Glutamatergic neuron (in vitro differentiated cells): ENCODE results near the gene MAVS. TPM values are rescaled to one million over a fixed set of nuclear protein-coding genes. Genes with fewer than 3 reads are reported as not detected.
"Not testable (repeated sequence)": the region's sequence is repeated elsewhere in the genome, so short reads cannot be mapped to it uniquely, and the experiment has no call there.

Experiments
- DNase-seq: peaks from one replicate; pipeline ENCODE4 v3.0.0; 2022
- H3K27ac Mint-ChIP-seq: one replicate; pipeline ENCODE4 v1.8.0; 2020; ENCODE audit warnings: mild to moderate bottlenecking, mixed read lengths, inconsistent platforms; ENCODE audit not compliant: unreplicated experiment
- H3K27me3 Mint-ChIP-seq: one replicate; pipeline ENCODE4 v1.8.0; 2020; ENCODE audit warnings: mild to moderate bottlenecking, moderate library complexity, mixed read lengths, inconsistent platforms; ENCODE audit not compliant: unreplicated experiment
- H3K36me3 Mint-ChIP-seq: one replicate; pipeline ENCODE4 v1.8.0; 2020; ENCODE audit warnings: mild to moderate bottlenecking, mixed read lengths, inconsistent platforms; ENCODE audit not compliant: unreplicated experiment
- H3K4me1 Mint-ChIP-seq: one replicate; pipeline ENCODE4 v1.8.0; 2020; ENCODE audit warnings: mild to moderate bottlenecking, low read depth, mixed read lengths, inconsistent platforms; ENCODE audit not compliant: unreplicated experiment
- H3K4me3 Mint-ChIP-seq: one replicate; pipeline ENCODE4 v1.8.0; 2020; ENCODE audit warnings: mild to moderate bottlenecking, mixed read lengths, inconsistent platforms; ENCODE audit not compliant: unreplicated experiment
- H3K9me3 Mint-ChIP-seq: one replicate; pipeline ENCODE4 v1.8.0; 2020; ENCODE audit warnings: mild to moderate bottlenecking, moderate library complexity, mixed read lengths, inconsistent platforms; ENCODE audit not compliant: unreplicated experiment
- total RNA-seq: library from RNA; stranded (reverse); fragmentation: NEBNext Ultra II Directional; extraction: Animal tissue kit (Norgen Biotek cat#: 25700); gene quantifications from one replicate; pipeline ENCODE4 v1.2.1, GENCODE V29; 2021; ENCODE audit not compliant: unreplicated experiment
- TF ChIP-seq, protein P1 (sequence below): fragments of 200-600 bp; sonication (generic); IDR thresholded peaks from one replicate; pipeline ENCODE4 v1.5.0; 2021; ENCODE audit not compliant: partially characterized antibody, unreplicated experiment

MAVS gene
- total RNA-seq, 1 donor from 2014 or later = 25.8 TPM

DNA sequence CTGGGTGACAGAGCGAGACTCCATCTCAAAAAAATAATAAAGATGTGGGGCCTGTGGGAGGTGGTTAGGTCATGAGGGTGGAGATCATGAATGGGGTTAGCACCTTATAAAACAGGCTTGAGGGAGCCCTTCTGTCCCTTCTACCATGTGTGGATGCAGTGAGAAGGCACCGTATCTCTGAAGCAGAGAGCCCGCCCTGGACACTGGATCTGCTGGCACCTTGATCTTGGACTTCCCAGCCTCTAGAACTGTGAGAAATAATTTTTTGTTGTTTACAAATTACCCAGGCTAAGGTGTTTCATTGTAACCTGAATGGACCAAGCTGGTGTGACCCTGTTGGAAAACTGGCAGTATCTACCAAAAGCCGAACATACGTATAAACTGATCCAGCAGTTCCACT is 26.9 kb downstream of the MAVS start:
- Mint-ChIP-seq H3K27me3 (no peaks in the 10 kb centered on the region), H3K9me3 (peaks cover 3% of the 10 kb centered on the region), H3K36me3 (no peaks in the 10 kb centered on the region), H3K27ac (no peak overlapping the region), H3K4me3 (no peak overlapping the region), H3K4me1 (peaks cover 3% of the 10 kb centered on the region)
- no peak for DNase-seq
- TF ChIP-seq, protein P1, sequence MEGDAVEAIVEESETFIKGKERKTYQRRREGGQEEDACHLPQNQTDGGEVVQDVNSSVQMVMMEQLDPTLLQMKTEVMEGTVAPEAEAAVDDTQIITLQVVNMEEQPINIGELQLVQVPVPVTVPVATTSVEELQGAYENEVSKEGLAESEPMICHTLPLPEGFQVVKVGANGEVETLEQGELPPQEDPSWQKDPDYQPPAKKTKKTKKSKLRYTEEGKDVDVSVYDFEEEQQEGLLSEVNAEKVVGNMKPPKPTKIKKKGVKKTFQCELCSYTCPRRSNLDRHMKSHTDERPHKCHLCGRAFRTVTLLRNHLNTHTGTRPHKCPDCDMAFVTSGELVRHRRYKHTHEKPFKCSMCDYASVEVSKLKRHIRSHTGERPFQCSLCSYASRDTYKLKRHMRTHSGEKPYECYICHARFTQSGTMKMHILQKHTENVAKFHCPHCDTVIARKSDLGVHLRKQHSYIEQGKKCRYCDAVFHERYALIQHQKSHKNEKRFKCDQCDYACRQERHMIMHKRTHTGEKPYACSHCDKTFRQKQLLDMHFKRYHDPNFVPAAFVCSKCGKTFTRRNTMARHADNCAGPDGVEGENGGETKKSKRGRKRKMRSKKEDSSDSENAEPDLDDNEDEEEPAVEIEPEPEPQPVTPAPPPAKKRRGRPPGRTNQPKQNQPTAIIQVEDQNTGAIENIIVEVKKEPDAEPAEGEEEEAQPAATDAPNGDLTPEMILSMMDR = no peak

DNA sequence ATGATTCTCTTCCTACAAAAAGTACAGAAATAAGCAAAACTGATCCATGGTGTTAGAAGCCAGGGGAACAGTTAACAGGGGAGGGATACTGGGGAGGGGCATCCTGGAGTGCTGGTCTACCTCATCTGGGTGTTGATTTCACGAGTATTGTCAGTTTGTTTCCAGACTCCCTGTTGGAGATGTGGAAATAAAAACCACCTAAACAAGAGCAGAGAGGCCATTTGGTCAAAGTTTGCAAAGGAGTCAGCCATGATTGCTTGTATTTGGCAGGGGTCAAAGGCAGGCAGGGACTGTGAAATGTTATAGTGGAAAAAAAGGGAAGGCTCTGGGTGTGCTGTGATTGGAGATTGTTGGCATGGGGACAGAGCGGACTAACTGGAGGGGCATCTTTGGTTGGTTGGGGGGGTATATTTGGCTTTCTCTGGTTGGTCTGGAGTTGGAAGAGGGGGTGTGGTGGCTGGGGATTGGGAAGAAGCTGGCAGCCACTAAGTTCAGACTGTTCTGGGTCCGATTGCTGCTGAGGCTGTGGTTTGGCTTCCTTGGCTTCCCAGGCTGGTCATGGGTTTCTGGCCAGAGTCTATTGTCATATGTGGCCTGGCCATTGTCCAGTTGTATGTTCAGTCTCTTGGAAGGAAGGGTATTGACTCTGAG is 27.7 kb downstream of the MAVS start:
- DNase-seq = no peak
- TF ChIP-seq, protein P1 = no peak
- Mint-ChIP-seq H3K27me3 (no peaks in the 10 kb centered on the region), H3K9me3 (peaks cover 3% of the 10 kb centered on the region), H3K4me3 (no peak overlapping the region), H3K27ac (no peak overlapping the region), H3K4me1 (peaks cover 3% of the 10 kb centered on the region), H3K36me3 (no peaks in the 10 kb centered on the region)

DNA sequence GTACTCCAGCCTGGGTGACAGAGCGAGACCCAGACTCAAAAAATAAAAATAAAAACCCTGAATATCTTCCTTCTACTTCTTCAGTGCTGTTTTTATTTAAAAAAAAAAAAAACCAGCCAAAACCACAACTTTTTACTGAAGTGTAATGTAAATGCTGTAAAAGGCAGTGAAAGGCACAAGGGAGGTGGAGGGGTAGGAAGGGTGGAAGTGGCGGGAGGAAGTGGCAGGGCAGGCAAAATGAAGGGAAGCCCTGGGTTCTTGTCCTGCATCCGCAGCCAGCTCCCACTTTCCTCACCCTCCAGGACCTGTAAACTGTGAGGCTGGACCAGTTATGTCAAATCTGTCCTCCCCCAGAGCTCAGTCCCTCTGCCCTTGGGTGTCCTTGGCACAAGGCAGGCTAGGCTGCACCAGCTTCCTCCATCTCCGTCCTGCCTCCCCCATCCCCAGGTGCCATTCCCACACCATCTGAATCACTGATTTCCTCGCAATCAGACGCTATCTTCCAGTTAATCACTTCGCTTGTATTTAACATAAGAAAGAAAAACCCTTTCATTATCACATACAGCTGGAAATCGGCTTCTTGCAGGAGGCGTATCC is 28.8 kb downstream of the MAVS start:
- Mint-ChIP-seq H3K4me3 (no peak overlapping the region), H3K27ac (no peak overlapping the region), H3K36me3 (no peaks in the 10 kb centered on the region), H3K9me3 (peaks cover 3% of the 10 kb centered on the region), H3K27me3 (no peaks in the 10 kb centered on the region), H3K4me1 (peaks cover 3% of the 10 kb centered on the region)
- TF ChIP-seq, protein P1 = no peak
- no peak for DNase-seq

DNA sequence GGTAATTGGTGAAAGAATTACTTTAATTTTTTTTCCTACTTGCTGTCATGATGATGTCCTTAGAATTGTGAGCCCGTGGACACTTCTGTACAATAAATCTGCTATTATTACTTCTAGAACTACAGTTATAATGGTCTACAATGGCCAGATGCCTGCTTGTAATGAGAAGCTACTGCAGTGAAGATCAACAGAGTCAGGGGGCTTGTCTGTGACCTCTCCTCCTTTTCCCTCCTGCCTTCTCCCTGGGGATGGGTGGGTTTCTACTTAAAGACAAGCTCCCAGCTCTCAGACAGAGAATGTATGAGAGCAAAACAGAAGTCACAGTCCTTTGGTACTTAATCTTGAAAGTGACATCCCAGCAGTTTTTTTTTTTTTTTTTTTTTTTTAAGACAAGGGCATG is 29.4 kb downstream of the MAVS start:
- TF ChIP-seq, protein P1 = no peak
- H3K4me1 Mint-ChIP-seq = peaks cover 3% of the 10 kb centered on the region
- no peak for DNase-seq
- no peak overlapping the region for H3K27ac Mint-ChIP-seq
- H3K4me3 Mint-ChIP-seq = no peak overlapping the region
- no peaks in the 10 kb centered on the region for H3K36me3 Mint-ChIP-seq
- H3K27me3 Mint-ChIP-seq = no peaks in the 10 kb centered on the region
- H3K9me3 Mint-ChIP-seq = peaks cover 3% of the 10 kb centered on the region

DNA sequence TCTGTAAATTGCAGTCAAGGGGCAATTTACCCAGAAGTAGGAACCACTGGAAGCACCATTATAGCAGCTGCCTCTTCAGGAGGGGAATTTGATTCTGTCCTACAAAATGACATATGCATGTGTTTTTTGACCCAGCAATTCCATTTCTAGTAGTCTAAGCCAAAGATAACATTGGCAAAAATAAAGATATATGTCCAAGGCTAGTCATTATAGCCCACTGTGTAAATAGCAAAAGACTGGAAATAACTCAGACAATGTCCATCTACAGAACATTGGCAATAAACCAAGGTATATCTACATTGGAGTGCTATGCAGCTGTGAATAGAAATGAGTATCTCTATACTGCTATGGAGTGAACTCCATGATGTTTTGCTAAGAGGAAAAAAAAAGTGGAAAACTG is 30.0 kb downstream of the MAVS start:
- Mint-ChIP-seq H3K27me3 (no peaks in the 10 kb centered on the region), H3K9me3 (peaks cover 3% of the 10 kb centered on the region), H3K36me3 (no peaks in the 10 kb centered on the region), H3K4me3 (no peak overlapping the region), H3K27ac (no peak overlapping the region), H3K4me1 (peaks cover 3% of the 10 kb centered on the region)
- TF ChIP-seq, protein P1 = no peak
- DNase-seq = no peak

DNA sequence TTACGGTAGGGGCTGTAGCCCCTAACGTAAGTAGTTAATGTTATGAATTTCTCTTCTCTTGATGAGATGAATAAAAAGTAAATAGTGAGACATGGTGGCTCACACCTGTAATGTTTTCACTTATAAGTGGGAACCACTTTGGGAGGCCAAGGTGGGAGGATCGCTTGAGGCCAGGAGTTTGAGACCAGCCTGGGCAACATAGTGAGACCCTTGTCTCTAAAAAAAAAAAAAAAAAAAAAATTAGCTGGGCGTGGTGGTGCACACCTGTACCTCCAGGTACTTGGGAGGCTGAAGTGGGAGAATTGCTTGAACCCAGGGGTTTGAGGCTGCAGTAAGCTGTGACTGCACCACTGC is 32.3 kb downstream of the MAVS start:
- not testable (repeated sequence) for H3K4me3 Mint-ChIP-seq, DNase-seq, H3K36me3 Mint-ChIP-seq, H3K27ac Mint-ChIP-seq, H3K9me3 Mint-ChIP-seq, H3K27me3 Mint-ChIP-seq, H3K4me1 Mint-ChIP-seq
